Duodenal mucosa (tissue), 2 donors: ENCODE results near the gene C9orf85.

Source experiments
- H3K27ac ChIP-seq: one replicate; pipeline ENCODE4 v1.7.0; 2013; ENCODE audit warnings: low read depth, low read length
- H3K27me3 ChIP-seq, 2 donors: one replicate each; pipeline ENCODE4 v1.7.0; 2013; ENCODE audit warnings: low read length in 2 of 2, control low read depth in 1 of 2; ENCODE audit not compliant: insufficient read depth in 2 of 2, control insufficient read depth in 1 of 2
- H3K36me3 ChIP-seq, 2 donors: one replicate each; pipeline ENCODE4 v1.7.0; 2013; ENCODE audit warnings: low read length in 2 of 2, control low read depth in 1 of 2; ENCODE audit not compliant: insufficient read depth in 2 of 2, control insufficient read depth in 1 of 2
- H3K4me1 ChIP-seq, 2 donors: one replicate each; pipeline ENCODE4 v1.7.0; 2013; ENCODE audit warnings: low read length in 2 of 2, control low read depth in 1 of 2; ENCODE audit not compliant: insufficient read depth in 2 of 2, control insufficient read depth in 1 of 2
- H3K4me3 ChIP-seq, 2 donors: one replicate each; pipeline ENCODE4 v1.7.0; 2013; ENCODE audit warnings: low read length in 2 of 2, low read depth in 1 of 2
- H3K9ac ChIP-seq, 2 donors: one replicate each; pipeline ENCODE4 v1.7.0; 2013; ENCODE audit warnings: low read length in 2 of 2, low read depth in 1 of 2
- H3K9me3 ChIP-seq, 2 donors: one replicate each; pipeline ENCODE4 v1.7.0; 2013; ENCODE audit warnings: low read length in 2 of 2, control low read depth in 1 of 2; ENCODE audit not compliant: control insufficient read depth in 1 of 2

C9orf85 gene

DNA sequence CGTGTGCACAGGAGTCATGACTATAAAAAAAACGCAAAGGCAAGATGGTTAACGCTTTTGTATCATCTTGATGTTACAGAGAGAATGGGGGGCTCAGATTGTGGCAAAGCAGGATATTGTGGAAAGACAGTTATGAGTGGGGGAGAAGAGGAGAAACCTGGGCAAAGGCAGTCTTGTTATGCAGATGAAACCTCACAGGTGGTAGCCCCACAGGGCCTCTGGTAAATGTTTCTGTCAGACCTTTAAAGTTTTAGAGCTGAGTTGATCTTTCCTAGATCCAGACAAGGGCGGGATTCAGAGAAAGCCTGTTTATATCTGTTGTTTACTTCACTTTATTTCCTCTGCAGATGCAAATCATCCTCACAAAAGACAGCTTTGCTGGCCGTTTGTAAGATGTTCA, 55.2 kb downstream of the C9orf85 start:
- Histone ChIP-seq H3K9me3 (peaks cover 4 to 7% of the 10 kb centered on the region in 2 donors), H3K36me3 (peaks cover 0 to 3% of the 10 kb centered on the region in 2 donors), H3K4me1 (no peaks in the 10 kb centered on the region), H3K9ac (no peak overlapping the region), H3K4me3 (no peak overlapping the region), H3K27ac (no peak overlapping the region), H3K27me3 (no peaks in the 10 kb centered on the region)

GRCh38 chr9:71968541-71969090, 57.2 kb downstream of the C9orf85 start:
- no peak overlapping the region for H3K4me3 ChIP-seq
- no peak overlapping the region for H3K27ac ChIP-seq
- H3K9me3 ChIP-seq: peaks cover 4 to 7% of the 10 kb centered on the region in 2 donors
- no peak overlapping the region for H3K9ac ChIP-seq
- peaks cover 0 to 8% of the 10 kb centered on the region in 2 donors for H3K36me3 ChIP-seq
- no peaks in the 10 kb centered on the region for H3K4me1 ChIP-seq
- no peaks in the 10 kb centered on the region for H3K27me3 ChIP-seq

DNA sequence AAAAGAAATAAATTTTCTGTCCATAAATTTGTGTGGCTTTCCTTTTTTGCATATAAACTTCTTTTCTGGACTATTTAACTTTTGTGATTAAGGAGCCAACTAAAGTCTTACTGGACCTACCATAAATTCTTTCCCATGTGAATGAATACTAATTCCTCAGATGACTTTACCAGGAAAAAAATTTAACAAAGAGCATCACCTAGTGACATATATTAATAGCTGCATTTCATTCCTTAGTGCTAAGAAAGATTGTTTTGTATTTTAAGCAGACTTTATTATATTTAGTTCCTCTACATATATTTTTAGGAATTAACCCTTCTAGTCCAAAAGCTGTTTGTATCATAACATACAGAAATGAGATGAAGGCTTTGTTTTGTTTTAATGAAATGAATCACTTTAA, 64.4 kb downstream of the C9orf85 start:
- H3K9ac ChIP-seq: no peak overlapping the region

GRCh38 chr9:71977003-71977402, 65.6 kb downstream of the C9orf85 start:
- H3K36me3 ChIP-seq: peaks cover 0 to 5% of the 10 kb centered on the region in 2 donors
- no peaks in the 10 kb centered on the region for H3K4me1 ChIP-seq
- H3K4me3 ChIP-seq: no peak overlapping the region
- no peak overlapping the region for H3K9ac ChIP-seq
- H3K9me3 ChIP-seq: no peaks in the 10 kb centered on the region
- H3K27ac ChIP-seq: no peak overlapping the region
- H3K27me3 ChIP-seq: no peaks in the 10 kb centered on the region

More for the DNA sequence above, 64.4 kb downstream of the C9orf85 start:
- H3K36me3 ChIP-seq: peaks cover 0 to 5% of the 10 kb centered on the region in 2 donors
- no peak overlapping the region for H3K4me3 ChIP-seq
- no peaks in the 10 kb centered on the region for H3K4me1 ChIP-seq
- no peaks in the 10 kb centered on the region for H3K9me3 ChIP-seq
- H3K27me3 ChIP-seq: no peaks in the 10 kb centered on the region
- H3K27ac ChIP-seq: no peak overlapping the region

DNA sequence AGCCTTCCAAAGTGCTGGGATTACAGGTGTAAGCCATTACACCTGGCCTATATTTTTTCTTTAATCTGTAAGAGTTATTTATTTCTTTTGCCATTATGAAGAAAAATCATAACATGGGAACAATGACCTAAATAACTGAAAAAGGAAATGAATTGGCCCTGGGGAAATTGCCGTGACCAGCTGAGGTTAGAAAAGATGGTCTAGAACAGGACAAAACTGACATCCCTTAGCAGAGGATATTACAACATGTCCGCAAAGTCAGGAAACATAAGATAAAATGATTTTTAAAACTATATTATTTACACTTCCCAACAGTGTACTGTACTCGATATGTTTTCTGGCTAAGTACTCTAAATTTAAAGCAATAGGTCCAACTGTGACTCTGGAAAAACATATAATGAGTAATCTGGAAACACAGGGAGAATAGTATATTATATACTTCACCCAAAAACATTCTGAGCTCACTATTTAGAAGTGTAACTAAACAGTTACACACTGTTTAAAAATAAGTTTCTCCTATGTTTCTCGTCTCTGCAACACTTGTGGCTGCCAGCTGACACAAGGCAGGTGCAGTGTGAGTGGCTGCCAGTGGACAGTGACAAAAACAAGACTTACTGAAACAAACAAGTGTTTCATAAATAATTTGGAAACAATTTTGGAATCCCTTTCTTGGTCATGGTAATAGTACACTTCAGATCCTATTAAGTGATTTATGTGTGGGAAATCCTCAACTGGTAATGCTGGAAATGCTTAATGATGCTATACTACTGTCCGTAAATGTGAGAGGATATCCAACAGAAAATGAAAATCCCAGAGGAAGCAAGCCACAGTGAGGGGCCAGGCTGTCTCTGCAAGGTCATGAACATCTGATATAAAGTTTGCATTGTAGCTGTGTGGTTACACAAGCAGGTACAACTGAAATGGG, 69.1 kb downstream of the C9orf85 start:
- Histone ChIP-seq H3K9ac (no peak overlapping the region), H3K9me3 (no peaks in the 10 kb centered on the region), H3K27ac (no peak overlapping the region), H3K4me3 (no peak overlapping the region), H3K36me3 (no peaks in the 10 kb centered on the region), H3K27me3 (no peaks in the 10 kb centered on the region), H3K4me1 (peaks cover 0 to 4% of the 10 kb centered on the region in 2 donors)

DNA sequence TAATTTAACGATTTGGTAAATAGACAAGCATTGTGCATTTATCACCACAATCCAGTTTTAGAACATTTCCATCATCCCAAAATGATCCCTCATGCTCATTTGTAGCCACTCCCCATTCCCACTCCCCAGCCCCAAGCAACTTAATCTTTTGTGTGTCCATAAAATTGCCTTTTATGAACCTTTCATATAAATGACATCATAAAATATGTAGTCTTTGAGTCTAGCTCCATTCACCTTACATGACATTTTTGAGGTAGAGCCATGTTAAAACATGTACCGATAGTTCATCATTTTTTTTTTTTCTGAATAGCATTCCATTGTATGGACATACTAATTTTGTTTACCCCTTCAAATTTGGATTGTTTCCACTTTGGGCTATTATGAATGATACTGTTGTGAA, 70.5 kb downstream of the C9orf85 start:
- Histone ChIP-seq H3K36me3 (no peaks in the 10 kb centered on the region), H3K27ac (no peak overlapping the region), H3K9ac (no peak overlapping the region), H3K4me3 (no peak overlapping the region), H3K4me1 (peaks cover 0 to 8% of the 10 kb centered on the region in 2 donors), H3K27me3 (no peaks in the 10 kb centered on the region), H3K9me3 (no peaks in the 10 kb centered on the region)

GRCh38 chr9:71984403-71984802, 73.0 kb downstream of the C9orf85 start:
- Histone ChIP-seq H3K4me1 (peaks cover 0 to 8% of the 10 kb centered on the region in 2 donors), H3K27ac (no peak overlapping the region), H3K9me3 (no peaks in the 10 kb centered on the region), H3K4me3 (no peak overlapping the region), H3K36me3 (no peaks in the 10 kb centered on the region), H3K27me3 (no peaks in the 10 kb centered on the region), H3K9ac (no peak overlapping the region)

DNA sequence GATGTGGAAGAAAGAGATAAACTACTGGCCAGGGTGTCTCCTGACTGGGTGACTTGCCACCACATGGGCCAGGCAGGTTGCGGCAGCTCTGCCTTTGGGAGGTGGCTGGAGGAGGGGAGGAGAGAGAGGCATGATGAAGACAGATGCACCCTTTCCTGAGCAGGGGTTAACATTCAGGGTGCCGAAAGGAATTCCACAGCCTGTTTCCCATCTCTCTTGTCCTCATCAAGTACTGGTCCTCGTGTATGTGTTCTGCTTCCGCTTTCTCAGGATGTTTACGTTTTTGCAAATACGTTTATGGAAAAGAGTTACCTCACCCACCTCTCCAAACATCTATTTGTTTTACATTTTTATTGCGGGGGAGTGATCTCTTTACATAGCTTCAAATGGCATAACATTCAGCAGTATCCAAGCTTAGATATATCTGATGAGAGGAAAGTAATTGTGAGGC, 73.4 kb downstream of the C9orf85 start:
- no peaks in the 10 kb centered on the region for H3K9me3 ChIP-seq
- H3K4me3 ChIP-seq: no peak overlapping the region
- H3K36me3 ChIP-seq: no peaks in the 10 kb centered on the region
- peaks cover 0 to 8% of the 10 kb centered on the region in 2 donors for H3K4me1 ChIP-seq
- H3K9ac ChIP-seq: no peak overlapping the region
- no peak overlapping the region for H3K27ac ChIP-seq
- H3K27me3 ChIP-seq: no peaks in the 10 kb centered on the region

GRCh38 chr9:71985297-71985911, 74.0 kb downstream of the C9orf85 start:
- Histone ChIP-seq H3K9ac (no peak overlapping the region), H3K27ac (no peak overlapping the region)

GRCh38 chr9:71986900-71987299, 75.5 kb downstream of the C9orf85 start:
- no peak overlapping the region for H3K27ac ChIP-seq
- H3K9ac ChIP-seq: no peak overlapping the region
- no peaks in the 10 kb centered on the region for H3K27me3 ChIP-seq
- H3K4me3 ChIP-seq: no peak overlapping the region
- H3K9me3 ChIP-seq: no peaks in the 10 kb centered on the region
- peaks cover 0 to 8% of the 10 kb centered on the region in 2 donors for H3K4me1 ChIP-seq
- no peaks in the 10 kb centered on the region for H3K36me3 ChIP-seq

More at GRCh38 chr9:71985297-71985911, 74.0 kb downstream of the C9orf85 start:
- H3K36me3 ChIP-seq: no peaks in the 10 kb centered on the region
- no peak overlapping the region for H3K4me3 ChIP-seq
- peaks cover 0 to 8% of the 10 kb centered on the region in 2 donors for H3K4me1 ChIP-seq
- no peaks in the 10 kb centered on the region for H3K27me3 ChIP-seq
- no peaks in the 10 kb centered on the region for H3K9me3 ChIP-seq
